Transverse colon (tissue), 4 donors: ENCODE data around the gene SULF2.

ENCODE experiments used
- CTCF ChIP-seq, 5 experiments: fragments of 200-600 bp in 3 of 5; fragments of 450-650 bp in 2 of 5; sonication (generic) in 3 of 5; IDR thresholded peaks; 1 replicate in 2 of 5; 2 replicates in 3 of 5; pipeline ENCODE4 v1.5.1; 2016 to 2017; ENCODE audit warnings: antibody characterized with exemption in 5 of 5, inconsistent platforms in 3 of 5, mild to moderate bottlenecking in 2 of 5, moderate library complexity in 1 of 5
- EP300 ChIP-seq: sonication (generic); formaldehyde crosslinking; IDR thresholded peaks from one replicate; pipeline ENCODE4 v1.6.1; 2017; ENCODE audit warnings: antibody characterized with exemption, low read depth
- POLR2A ChIP-seq: fragments of 450-650 bp; IDR thresholded peaks from one replicate; pipeline ENCODE4 v1.6.1; 2016; ENCODE audit warnings: antibody characterized with exemption, mild to moderate bottlenecking, moderate library complexity
- POLR2AphosphoS5 ChIP-seq, 3 donors: sonication (generic); formaldehyde crosslinking; IDR thresholded peaks; one replicate each; pipeline ENCODE4 v1.6.1; 2016; ENCODE audit warnings: antibody characterized with exemption in 3 of 3

- no peak for TF ChIP-seq POLR2AphosphoS5 (IDR thresholded peaks at IDR 0.05)
- TF ChIP-seq CTCF (IDR thresholded peaks at IDR 0.05), result no peak
- TF ChIP-seq EP300, result no peak
- TF ChIP-seq POLR2A, result no peak
Observed at GRCh38 chr20:47764154-47764733, 21.0 kb downstream of the SULF2 start.
